ENCODE data around the gene S100A3. TPM values are rescaled to one million over a fixed set of nuclear protein-coding genes. Genes with fewer than 3 reads are reported as not detected.
A peak's percentile ranks its signal among the peaks of the same experiment; 100 is the strongest.

S100A3 gene
- total and polyA plus RNA-seq, 2 of the 13 experiments (the other 11 are each of a cell fraction or from before 2014, with no cell fraction given): 2.5 to 4.5 TPM

GRCh38 chr1:153545067-153546055, 3.7 kb downstream of the S100A3 start, which contains the start of gene S100A4 (continued):
- TF ChIP-seq AKAP8 (CRISPR knock-in tag; IDR thresholded peaks at IDR 0.05) (no peak), RAD21 (CRISPR knock-in tag; IDR thresholded peaks at IDR 0.05) (no peak), SOX6 (IDR thresholded peaks at IDR 0.05) (no peak), SOX6 (CRISPR knock-in tag; IDR thresholded peaks at IDR 0.05) (peak; percentile 82), BCL3 (CRISPR knock-in tag; IDR thresholded peaks at IDR 0.05) (no peak), TFDP2 (CRISPR knock-in tag; IDR thresholded peaks at IDR 0.05) (0 out of 2 replicates have a peak, but pooled peaks have one; percentile 39), GATAD1 (CRISPR knock-in tag; IDR thresholded peaks at IDR 0.05) (peak; percentile 15; the same call in 1 of the 2 replicates), ETS1 (CRISPR knock-in tag; IDR thresholded peaks at IDR 0.05) (no peak), ZBTB25 (CRISPR knock-in tag; IDR thresholded peaks at IDR 0.05) (no peak), KAT7 (CRISPR knock-in tag; IDR thresholded peaks at IDR 0.05; ENCODE audit: borderline replicate concordance) (no peak), HMG20A (CRISPR knock-in tag; IDR thresholded peaks at IDR 0.05; ENCODE audit: borderline replicate concordance) (no peak), NR2C2 (CRISPR knock-in tag; IDR thresholded peaks at IDR 0.05; ENCODE audit: borderline replicate concordance) (no peak), ELF4 (CRISPR knock-in tag; IDR thresholded peaks at IDR 0.05; ENCODE audit: borderline replicate concordance) (no peak), CEBPG (CRISPR knock-in tag; IDR thresholded peaks at IDR 0.05) (no peak), NFE2L1 (CRISPR knock-in tag; IDR thresholded peaks at IDR 0.05; ENCODE audit: borderline replicate concordance) (no peak), TCF12 (IDR thresholded peaks at IDR 0.05) (no peak), TCF12 (CRISPR knock-in tag; IDR thresholded peaks at IDR 0.05) (no peak), MTF1 (CRISPR knock-in tag; IDR thresholded peaks at IDR 0.05) (no peak), TERF1 (CRISPR knock-in tag; IDR thresholded peaks at IDR 0.05) (no peak), WIZ (CRISPR knock-in tag; IDR thresholded peaks at IDR 0.05) (no peak), HOMEZ (CRISPR knock-in tag; IDR thresholded peaks at IDR 0.05; ENCODE audit: low read depth) (peak; percentile 99; the same call in 1 of the 2 replicates), ZNF775 (CRISPR knock-in tag; IDR thresholded peaks at IDR 0.05; ENCODE audit: borderline replicate concordance) (no peak)

All from HepG2 (cell line).